SK-N-SH (cell line): ENCODE data around the gene UCMA.

ENCODE experiments used
- CHD2 ChIP-seq: fragments of 150-350 bp; IDR thresholded peaks from 2 replicates; pipeline ENCODE4 v1.6.1; 2018; ENCODE audit warnings: low read length; ENCODE audit not compliant: partially characterized antibody
- CTCF ChIP-seq: fragments of 200-600 bp; sonication (generic); IDR thresholded peaks from 2 replicates; pipeline ENCODE4 v1.6.1; 2017; ENCODE audit warnings: antibody characterized with exemption, mild to moderate bottlenecking, moderate library complexity
- EP300 ChIP-seq, 2 experiments: IDR thresholded peaks; 2 replicates each; pipeline versions ENCODE4 v1.4.0 to v1.6.1; 2012; ENCODE audit warnings: borderline replicate concordance in 1 of 2, low read depth in 1 of 2, low read length in 1 of 2
- GABPA ChIP-seq: IDR thresholded peaks from 2 replicates; pipeline ENCODE4 v1.4.0; 2012; ENCODE audit warnings: low read depth, mild to moderate bottlenecking
- MXI1 ChIP-seq: IDR thresholded peaks from 2 replicates; pipeline ENCODE4 v1.6.1; 2012; ENCODE audit warnings: mild to moderate bottlenecking, low read depth, low read length, improper control_type of control experiment
- PBX3 ChIP-seq: IDR thresholded peaks from 2 replicates; pipeline ENCODE4; 2012
- REST ChIP-seq: IDR thresholded peaks from 2 replicates; pipeline ENCODE4 v1.6.1; 2012; ENCODE audit warnings: mild to moderate bottlenecking, low read depth, low read length, moderate library complexity
- RXRA ChIP-seq: IDR thresholded peaks from 2 replicates; pipeline ENCODE4 v1.4.0; 2012; ENCODE audit warnings: low read depth, mild to moderate bottlenecking, borderline replicate concordance
- SIN3A ChIP-seq: IDR thresholded peaks from 2 replicates; pipeline ENCODE4 v1.6.1; 2012; ENCODE audit warnings: low read depth, mild to moderate bottlenecking, low read length, moderate library complexity, borderline replicate concordance

- TF ChIP-seq CHD2: no peak
- no peak for TF ChIP-seq RXRA
- TF ChIP-seq REST: no peak
- TF ChIP-seq PBX3: no peak
- no peak for TF ChIP-seq EP300 (IDR thresholded peaks at IDR 0.05; ENCODE audit: borderline replicate concordance in 1 of 2, low read depth in 1 of 2, low read length in 1 of 2)
- TF ChIP-seq CTCF: no peak
- TF ChIP-seq MXI1: no peak
- TF ChIP-seq SIN3A: no peak
- TF ChIP-seq GABPA: no peak
Observed at GRCh38 chr10:13247784-13248183, 13.6 kb upstream of the UCMA start.
